ENCODE measurements around the gene SYNGR3.
A peak's percentile ranks its signal among the peaks of the same experiment; 100 is the strongest.

SYNGR3 gene

DNA sequence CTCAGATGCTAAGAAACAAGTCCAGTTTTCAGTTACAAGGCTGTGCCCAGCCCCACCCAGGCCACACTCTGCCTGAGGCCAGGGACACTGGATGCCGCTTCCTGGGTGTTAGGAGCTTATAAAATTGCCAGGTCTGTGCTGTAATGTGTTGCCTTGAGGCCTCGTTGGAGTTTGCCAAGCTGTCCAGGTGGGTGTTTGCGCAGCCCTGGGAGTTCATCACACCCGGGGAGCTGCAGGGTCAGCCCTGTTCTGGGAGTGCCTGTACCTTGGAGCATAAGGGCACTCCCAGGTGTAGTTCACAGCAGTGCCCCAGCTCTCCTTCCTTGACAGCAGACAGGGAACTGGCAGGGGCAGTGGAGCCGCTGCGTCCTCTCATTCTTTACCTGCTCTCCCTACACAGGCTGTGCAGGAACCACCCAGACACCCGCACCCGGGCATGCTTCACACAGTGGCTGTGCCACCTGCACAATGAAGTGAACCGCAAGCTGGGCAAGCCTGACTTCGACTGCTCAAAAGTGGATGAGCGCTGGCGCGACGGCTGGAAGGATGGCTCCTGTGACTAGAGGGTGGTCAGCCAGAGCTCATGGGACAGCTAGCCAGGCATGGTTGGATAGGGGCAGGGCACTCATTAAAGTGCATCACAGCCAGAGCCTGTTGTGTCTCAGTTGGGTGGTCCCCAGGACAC is 4.2 kb upstream of the SYNGR3 start:
- H3K4me3 ChIP-seq (ENCODE audit: low read length), result peak overlapping the region; percentile 72
- H3K27me3 ChIP-seq (ENCODE audit: insufficient read depth, low read length), result peaks cover 11% of the 10 kb centered on the region
- H3K9me3 ChIP-seq (ENCODE audit: low read length), result no peaks in the 10 kb centered on the region
- H3K4me1 ChIP-seq (ENCODE audit: insufficient read depth, low read length), result peaks cover 34% of the 10 kb centered on the region
- peaks cover 14% of the 10 kb centered on the region for H3K36me3 ChIP-seq (ENCODE audit: insufficient read depth, low read length)
- no peak overlapping the region for H2AFZ ChIP-seq (ENCODE audit: low read depth, low read length)

DNA sequence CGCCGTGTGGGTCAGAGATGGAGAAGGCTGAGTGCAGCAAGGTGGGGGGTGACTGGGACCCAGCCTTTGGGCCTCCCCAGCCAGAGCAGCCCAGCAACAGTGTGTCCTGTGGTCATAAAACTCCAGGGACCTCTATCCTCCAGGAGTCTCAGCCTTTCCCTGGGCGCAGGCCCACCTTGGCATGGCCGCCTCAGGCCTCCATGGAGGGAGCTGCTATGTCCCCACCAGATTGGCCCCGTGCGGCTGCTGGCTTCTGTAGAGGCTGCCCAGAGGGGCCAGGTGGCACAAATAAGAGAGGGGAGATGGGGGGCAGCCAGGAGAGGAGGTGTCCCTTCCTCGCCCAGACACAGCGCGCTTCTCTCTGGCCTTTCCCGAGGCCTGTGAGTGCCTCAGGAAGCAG is 2.6 kb upstream of the SYNGR3 start:
- Histone ChIP-seq H3K27me3 (ENCODE audit: insufficient read depth, low read length) (peaks cover 25% of the 10 kb centered on the region), H3K4me3 (ENCODE audit: low read length) (no peak overlapping the region), H3K4me1 (ENCODE audit: insufficient read depth, low read length) (peaks cover 31% of the 10 kb centered on the region), H3K36me3 (ENCODE audit: insufficient read depth, low read length) (peaks cover 14% of the 10 kb centered on the region), H3K9me3 (ENCODE audit: low read length) (no peaks in the 10 kb centered on the region), H2AFZ (ENCODE audit: low read depth, low read length) (no peak overlapping the region)

DNA sequence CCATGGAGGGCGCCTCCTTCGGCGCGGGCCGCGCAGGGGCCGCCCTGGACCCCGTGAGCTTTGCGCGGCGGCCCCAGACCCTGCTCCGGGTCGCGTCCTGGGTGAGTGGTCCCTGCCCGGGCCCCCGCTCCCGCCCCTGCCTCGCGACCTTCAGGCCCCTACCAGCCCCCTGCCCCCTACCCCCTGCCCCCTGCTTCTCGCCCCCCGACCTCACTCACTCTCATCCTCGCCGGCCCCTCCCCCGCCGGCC is 256 bp downstream of the SYNGR3 start:
- H3K9me3 ChIP-seq (ENCODE audit: low read length), result no peaks in the 10 kb centered on the region
- no peak overlapping the region for H2AFZ ChIP-seq (ENCODE audit: low read depth, low read length)
- H3K27me3 ChIP-seq (ENCODE audit: insufficient read depth, low read length), result peaks cover 30% of the 10 kb centered on the region
- H3K4me3 ChIP-seq (ENCODE audit: low read length), result peak overlapping the region; percentile 35
- H3K4me1 ChIP-seq (ENCODE audit: insufficient read depth, low read length), result peaks cover 17% of the 10 kb centered on the region
- H3K36me3 ChIP-seq (ENCODE audit: insufficient read depth, low read length), result peaks cover 14% of the 10 kb centered on the region

DNA sequence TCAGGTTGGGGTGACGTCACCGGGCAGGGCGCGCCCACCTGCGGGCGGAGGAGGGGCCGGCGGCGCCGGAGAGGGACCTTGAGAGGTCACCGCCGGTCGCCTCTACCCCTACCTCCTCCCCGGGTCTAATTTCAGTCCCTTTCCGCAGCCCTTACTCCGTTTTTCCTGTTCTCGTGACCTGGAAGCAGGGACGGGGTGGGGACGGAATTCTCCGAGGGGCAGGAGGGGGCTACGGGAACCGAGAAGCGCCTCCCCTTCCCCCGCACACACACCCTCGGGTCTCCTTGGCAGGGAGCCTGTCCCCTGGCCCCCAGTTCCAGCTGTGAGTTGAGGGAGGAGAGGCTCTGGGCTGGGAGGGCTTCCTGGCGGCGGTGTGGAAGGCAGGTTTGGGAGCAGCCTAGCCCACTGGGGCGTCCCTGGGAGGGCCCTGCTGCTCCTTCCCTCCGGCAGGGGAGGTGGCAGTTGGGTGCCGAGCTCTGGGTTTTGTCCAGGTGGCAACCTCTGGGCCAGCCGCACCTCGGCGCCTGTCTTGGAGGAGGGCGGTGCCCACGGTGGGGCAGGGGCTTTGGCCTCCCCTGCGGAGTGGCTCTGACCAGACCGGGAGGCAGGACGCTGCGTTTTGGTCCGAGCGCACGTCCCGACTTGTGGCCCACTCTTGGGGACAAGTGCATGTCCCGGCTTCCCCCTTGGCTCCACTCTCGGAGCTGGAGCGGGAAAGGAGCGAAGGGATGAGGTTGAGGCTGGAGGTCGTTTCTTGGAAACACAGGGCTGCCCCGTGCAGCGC is 773 bp downstream of the SYNGR3 start:
- no peaks in the 10 kb centered on the region for H3K9me3 ChIP-seq (ENCODE audit: low read length)
- peaks cover 14% of the 10 kb centered on the region for H3K36me3 ChIP-seq (ENCODE audit: insufficient read depth, low read length)
- peak overlapping the region; percentile 35 for H3K4me3 ChIP-seq (ENCODE audit: low read length)
- H3K4me1 ChIP-seq (ENCODE audit: insufficient read depth, low read length), result peaks cover 12% of the 10 kb centered on the region
- H2AFZ ChIP-seq (ENCODE audit: low read depth, low read length), result no peak overlapping the region
- peaks cover 30% of the 10 kb centered on the region for H3K27me3 ChIP-seq (ENCODE audit: insufficient read depth, low read length)

DNA sequence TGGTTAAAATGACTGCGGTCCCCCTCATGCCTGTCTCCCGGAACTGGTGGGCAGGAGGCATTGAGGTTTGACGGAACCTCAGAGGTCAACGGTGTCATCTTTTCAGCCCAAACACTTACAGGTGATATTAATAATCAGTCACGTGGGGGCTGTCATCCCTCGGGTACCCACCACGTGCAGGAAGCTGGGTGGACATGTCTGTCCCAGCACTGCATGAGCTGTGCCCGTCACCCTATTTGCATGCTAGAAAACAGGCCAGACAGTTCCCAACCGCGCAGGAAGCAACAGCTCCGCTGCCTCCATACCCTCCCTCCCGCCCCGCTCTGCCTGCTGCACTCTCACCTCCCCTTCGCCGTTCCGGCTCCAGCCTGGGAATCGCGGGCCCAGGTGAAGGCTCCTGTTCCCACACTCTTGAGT is 1.4 kb downstream of the SYNGR3 start:
- peaks cover 10% of the 10 kb centered on the region for H3K4me1 ChIP-seq (ENCODE audit: insufficient read depth, low read length)
- peaks cover 9% of the 10 kb centered on the region for H3K36me3 ChIP-seq (ENCODE audit: insufficient read depth, low read length)
- no peaks in the 10 kb centered on the region for H3K9me3 ChIP-seq (ENCODE audit: low read length)
- H3K27me3 ChIP-seq (ENCODE audit: insufficient read depth, low read length), result peaks cover 30% of the 10 kb centered on the region
- H2AFZ ChIP-seq (ENCODE audit: low read depth, low read length), result no peak overlapping the region
- peak overlapping the region; percentile 35 for H3K4me3 ChIP-seq (ENCODE audit: low read length)

- peaks cover 5% of the 10 kb centered on the region for H3K36me3 ChIP-seq (ENCODE audit: insufficient read depth, low read length)
- H3K9me3 ChIP-seq (ENCODE audit: low read length), result no peaks in the 10 kb centered on the region
- H3K4me3 ChIP-seq (ENCODE audit: low read length), result peak overlapping the region; percentile 31
- no peak overlapping the region for H2AFZ ChIP-seq (ENCODE audit: low read depth, low read length)
- peaks cover 30% of the 10 kb centered on the region for H3K27me3 ChIP-seq (ENCODE audit: insufficient read depth, low read length)
- H3K4me1 ChIP-seq (ENCODE audit: insufficient read depth, low read length), result peaks cover 10% of the 10 kb centered on the region
Observed at GRCh38 chr16:1991588-1991947, 1.8 kb downstream of the SYNGR3 start.

GRCh38 chr16:1991948-1992703 is 2.4 kb downstream of the SYNGR3 start:
- Histone ChIP-seq H2AFZ (ENCODE audit: low read depth, low read length) (no peak overlapping the region), H3K4me3 (ENCODE audit: low read length) (peak overlapping the region; percentile 31), H3K9me3 (ENCODE audit: low read length) (no peaks in the 10 kb centered on the region), H3K36me3 (ENCODE audit: insufficient read depth, low read length) (peaks cover 5% of the 10 kb centered on the region), H3K4me1 (ENCODE audit: insufficient read depth, low read length) (peaks cover 10% of the 10 kb centered on the region), H3K27me3 (ENCODE audit: insufficient read depth, low read length) (peaks cover 30% of the 10 kb centered on the region)

GRCh38 chr16:1992704-1993317 is 3.0 kb downstream of the SYNGR3 start:
- Histone ChIP-seq H3K9me3 (ENCODE audit: low read length) (no peaks in the 10 kb centered on the region), H3K36me3 (ENCODE audit: insufficient read depth, low read length) (peaks cover 9% of the 10 kb centered on the region), H3K4me1 (ENCODE audit: insufficient read depth, low read length) (peaks cover 10% of the 10 kb centered on the region), H2AFZ (ENCODE audit: low read depth, low read length) (no peak overlapping the region), H3K4me3 (ENCODE audit: low read length) (no peak overlapping the region), H3K27me3 (ENCODE audit: insufficient read depth, low read length) (peaks cover 30% of the 10 kb centered on the region)

DNA sequence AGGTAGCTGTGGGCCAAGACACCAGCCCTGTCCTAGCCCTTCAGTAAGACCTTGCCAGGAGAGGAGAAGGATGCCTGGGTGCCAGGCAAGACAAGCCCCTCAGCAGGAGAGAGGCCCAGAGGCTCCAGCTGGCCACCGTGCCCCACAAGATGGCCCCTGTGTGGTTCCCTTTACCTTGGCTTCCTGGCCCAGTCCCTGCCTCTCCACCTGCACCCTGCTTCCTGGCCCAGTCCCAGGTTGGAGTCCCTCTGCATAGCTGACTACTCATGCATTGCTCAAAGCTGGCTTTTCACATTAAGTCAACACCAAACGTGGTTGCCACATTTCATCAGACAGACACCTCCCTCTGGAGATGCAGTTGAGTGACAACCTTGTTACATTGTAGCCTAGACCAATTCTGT is 4.0 kb downstream of the SYNGR3 start:
- H3K36me3 ChIP-seq (ENCODE audit: insufficient read depth, low read length), result peaks cover 17% of the 10 kb centered on the region
- no peak overlapping the region for H2AFZ ChIP-seq (ENCODE audit: low read depth, low read length)
- H3K9me3 ChIP-seq (ENCODE audit: low read length), result no peaks in the 10 kb centered on the region
- peaks cover 10% of the 10 kb centered on the region for H3K4me1 ChIP-seq (ENCODE audit: insufficient read depth, low read length)
- H3K27me3 ChIP-seq (ENCODE audit: insufficient read depth, low read length), result peaks cover 30% of the 10 kb centered on the region
- no peak overlapping the region for H3K4me3 ChIP-seq (ENCODE audit: low read length)

GRCh38 chr16:1997494-1998359 is 8.0 kb downstream of the SYNGR3 start:
- no peak overlapping the region for H3K4me3 ChIP-seq (ENCODE audit: low read length)
- no peak overlapping the region for H2AFZ ChIP-seq (ENCODE audit: low read depth, low read length)

GRCh38 chr16:1998360-1998835 is 8.6 kb downstream of the SYNGR3 start:
- Histone ChIP-seq H3K36me3 (ENCODE audit: insufficient read depth, low read length) (peaks cover 61% of the 10 kb centered on the region), H3K4me1 (ENCODE audit: insufficient read depth, low read length) (no peaks in the 10 kb centered on the region), H3K27me3 (ENCODE audit: insufficient read depth, low read length) (peaks cover under 1% of the 10 kb centered on the region), H3K9me3 (ENCODE audit: low read length) (no peaks in the 10 kb centered on the region), H2AFZ (ENCODE audit: low read depth, low read length) (no peak overlapping the region), H3K4me3 (ENCODE audit: low read length) (no peak overlapping the region)

More at GRCh38 chr16:1997494-1998359, 8.0 kb downstream of the SYNGR3 start:
- peaks cover 55% of the 10 kb centered on the region for H3K36me3 ChIP-seq (ENCODE audit: insufficient read depth, low read length)
- no peaks in the 10 kb centered on the region for H3K9me3 ChIP-seq (ENCODE audit: low read length)
- peaks cover 5% of the 10 kb centered on the region for H3K27me3 ChIP-seq (ENCODE audit: insufficient read depth, low read length)
- no peaks in the 10 kb centered on the region for H3K4me1 ChIP-seq (ENCODE audit: insufficient read depth, low read length)
